Suppressor macrophage treated with lipopolysaccharide for 1 hour (primary cell): ENCODE results near the gene PLSCR2.
A peak's percentile ranks its signal among the peaks of the same experiment; 100 is the strongest.
"Not testable (repeated sequence)": the region's sequence is repeated elsewhere in the genome, so short reads cannot be mapped to it uniquely, and the experiment has no call there.

ENCODE experiments used
- DNase-seq, 3 donors: peaks; one replicate each; pipeline ENCODE4 v3.0.0-alpha.2; 2020 to 2022

Gene PLSCR2

GRCh38 chr3:146485297-146485696, 15.9 kb upstream of the PLSCR2 start:
- no peak for DNase-seq

DNA sequence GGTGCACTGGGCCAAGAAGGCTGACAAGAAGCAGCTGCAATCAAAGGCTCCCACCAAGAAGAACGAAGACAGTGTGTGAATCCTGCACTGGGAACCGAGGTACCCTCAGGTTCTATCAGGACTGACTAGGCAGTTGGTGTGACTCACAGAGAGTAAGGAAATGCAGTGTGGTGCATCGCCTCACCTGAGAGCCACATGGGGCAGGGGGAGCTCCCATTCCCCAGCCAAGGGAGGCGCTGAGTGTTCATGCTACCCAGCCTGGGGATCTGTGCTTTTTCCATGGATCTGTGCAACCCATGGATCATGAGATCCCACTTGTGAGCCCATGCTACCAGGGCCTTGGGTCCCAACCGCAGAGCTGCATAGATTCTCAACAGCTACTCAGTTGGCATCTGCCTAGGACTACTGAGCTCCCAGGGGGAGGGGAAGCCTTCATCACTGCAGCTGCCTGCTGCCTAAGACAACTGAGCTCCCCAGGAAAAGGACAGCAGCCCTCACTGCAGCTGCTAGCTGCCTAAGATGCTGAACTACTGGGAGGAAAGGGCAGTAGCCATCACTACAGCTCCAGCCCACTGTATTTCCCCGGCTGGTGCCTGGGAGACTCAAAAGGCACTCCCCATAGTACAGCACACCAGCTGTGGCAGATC, 6.9 kb upstream of the PLSCR2 start:
- no peak for DNase-seq

GRCh38 chr3:146474976-146475375, 5.6 kb upstream of the PLSCR2 start:
- not testable (repeated sequence) for DNase-seq

DNA sequence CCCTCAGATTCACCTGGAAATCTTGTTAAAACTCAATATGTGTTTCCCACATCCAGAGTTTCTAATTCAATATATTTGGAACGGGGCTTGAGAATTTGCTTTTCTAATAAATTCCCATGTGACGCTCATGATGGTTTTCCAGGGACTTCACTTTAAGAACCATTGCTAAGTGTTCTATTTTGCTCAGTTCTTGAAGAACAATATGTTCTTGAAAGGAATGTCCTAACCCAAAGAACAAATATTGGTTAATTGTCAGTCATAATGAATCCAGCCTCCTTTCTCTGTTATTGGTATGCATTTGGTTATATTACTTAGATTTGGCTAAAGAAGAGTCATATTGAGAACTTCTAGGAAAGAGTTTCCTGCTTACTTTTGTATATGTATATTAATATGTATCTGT, 4.4 kb upstream of the PLSCR2 start:
- no peak for DNase-seq

GRCh38 chr3:146472611-146473010, 3.2 kb upstream of the PLSCR2 start:
- no peak for DNase-seq

DNA sequence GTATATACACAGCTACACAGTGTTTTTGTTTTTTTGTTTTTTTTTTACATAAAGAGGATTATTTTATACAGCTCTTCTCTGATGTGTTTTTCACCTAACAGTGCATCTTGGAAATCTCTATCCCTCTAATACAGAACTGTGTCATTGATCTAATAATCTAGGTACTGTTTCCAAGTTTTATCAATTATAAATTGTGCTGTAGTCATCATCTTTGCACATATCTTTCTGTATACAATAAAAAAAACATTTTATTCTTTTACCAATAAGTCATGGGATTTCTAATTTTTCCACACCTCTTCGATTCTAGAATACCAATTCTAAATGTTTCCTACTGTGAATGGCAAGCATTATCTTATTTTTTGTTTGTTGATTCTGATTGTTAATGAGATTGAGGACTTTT, 1.7 kb upstream of the PLSCR2 start:
- no peak for DNase-seq

GRCh38 chr3:146470425-146470990, 1.1 kb upstream of the PLSCR2 start:
- DNase-seq, result no peak

- peak in 1 of 3 donors; percentile 4 for DNase-seq
Measured at GRCh38 chr3:146468671-146469149, 651 bp downstream of the PLSCR2 start.

DNA sequence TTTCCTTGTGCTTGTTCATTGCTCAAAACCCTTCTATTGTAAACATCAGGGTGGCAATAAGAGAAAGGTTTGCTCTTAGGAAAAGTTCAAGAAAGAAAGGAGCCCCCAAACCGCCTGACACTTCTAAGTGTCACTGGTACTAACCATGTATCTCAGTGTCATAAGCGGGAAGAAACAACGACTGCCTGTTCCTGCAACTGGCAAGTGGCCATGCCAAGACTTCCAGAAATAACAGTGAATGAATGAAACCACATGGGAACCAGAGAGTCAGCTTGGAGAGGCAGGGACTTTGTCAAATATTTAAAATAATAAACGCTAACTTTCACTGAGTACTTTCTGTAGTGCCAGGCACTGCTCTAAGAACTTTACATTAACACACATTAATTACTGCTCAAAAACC, 1.1 kb downstream of the PLSCR2 start:
- no peak for DNase-seq

DNA sequence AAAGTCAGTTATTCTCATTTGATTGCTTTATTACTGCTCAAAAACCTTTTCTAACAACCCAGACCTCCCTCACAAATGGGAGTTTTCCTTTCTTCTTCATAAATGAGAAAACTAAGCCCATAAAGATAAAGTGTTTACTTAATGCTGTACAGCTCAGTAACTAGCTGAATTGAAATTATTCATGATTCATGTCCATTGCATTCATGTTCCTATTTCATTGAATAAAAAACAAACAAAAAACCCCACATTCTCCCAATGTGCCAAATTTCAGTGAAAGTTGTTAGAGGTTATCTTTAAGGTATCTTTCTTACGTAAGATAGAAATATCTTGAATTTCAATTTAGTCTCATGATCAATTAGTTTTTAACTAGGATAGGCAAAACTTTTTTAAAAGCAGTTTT, 2.8 kb downstream of the PLSCR2 start:
- DNase-seq, result no peak

DNA sequence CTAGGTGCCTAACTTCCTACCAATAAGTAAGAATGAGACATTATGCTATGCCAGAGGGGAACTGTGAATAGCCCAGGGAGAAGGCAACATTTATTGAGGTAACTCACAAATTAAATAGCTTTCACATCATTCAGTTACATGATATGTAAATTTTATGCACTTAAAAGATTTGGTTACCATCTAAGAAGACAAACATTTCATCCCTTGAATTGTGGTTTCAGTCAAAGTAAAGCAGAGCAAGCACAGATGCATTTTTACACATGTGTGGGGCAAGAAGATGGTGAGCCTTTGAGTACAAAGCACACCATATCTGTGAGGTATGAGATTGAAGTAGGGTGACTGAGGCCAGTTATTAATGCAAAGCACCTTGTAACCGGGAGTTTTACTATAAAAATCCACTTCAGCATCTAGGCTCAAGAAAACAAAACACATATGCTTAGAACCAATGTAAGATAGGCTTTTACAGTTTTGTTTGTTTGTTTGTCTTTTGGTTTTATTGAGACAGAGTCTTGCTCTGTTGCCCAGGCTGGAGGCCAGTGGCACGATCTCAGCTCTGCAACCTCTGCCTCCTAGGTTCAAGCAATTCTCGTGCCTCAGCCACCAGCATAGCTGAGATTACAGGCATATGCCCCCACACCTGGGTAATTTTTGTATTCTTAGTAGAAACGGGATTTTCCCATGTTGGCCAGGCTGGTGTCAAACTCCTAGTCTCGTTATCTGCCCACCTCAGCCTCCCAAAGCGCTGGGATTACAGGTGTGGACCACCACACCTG, 3.5 kb downstream of the PLSCR2 start:
- no peak for DNase-seq

- no peak for DNase-seq
Measured at GRCh38 chr3:146464783-146465182, 4.6 kb downstream of the PLSCR2 start.

DNA sequence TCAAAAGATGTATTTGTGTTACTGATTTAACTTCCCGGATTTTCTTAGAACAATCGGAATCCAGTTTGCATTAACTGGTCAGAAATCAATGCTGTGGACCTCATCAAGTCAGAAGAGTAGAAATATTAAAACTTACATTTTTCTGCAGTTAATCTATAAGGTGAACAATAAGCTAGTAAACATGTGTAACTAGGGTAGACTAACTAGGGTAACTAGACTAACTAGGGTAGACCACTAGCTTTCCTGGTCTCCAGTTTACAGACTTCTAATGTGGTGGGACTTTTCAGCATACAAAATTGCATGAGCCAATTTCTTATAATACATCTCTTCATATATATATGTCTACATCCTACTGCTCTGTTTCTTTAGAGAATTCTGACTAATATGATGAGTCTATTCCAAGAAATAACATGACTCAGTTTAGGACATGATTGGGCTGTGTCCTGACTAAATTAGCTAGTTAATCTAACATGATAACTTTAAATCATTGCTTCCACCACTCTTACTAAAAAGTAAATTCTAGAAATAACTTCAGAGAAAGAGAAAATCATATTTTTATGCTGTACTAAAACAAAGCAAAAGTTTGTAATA, 5.3 kb downstream of the PLSCR2 start:
- peak in 1 of 3 donors; percentile 33 for DNase-seq

- DNase-seq, result no peak
Measured at GRCh38 chr3:146454796-146455195, 14.6 kb downstream of the PLSCR2 start.

- no peak for DNase-seq
Measured at GRCh38 chr3:146449613-146450012, 19.7 kb downstream of the PLSCR2 start.

DNA sequence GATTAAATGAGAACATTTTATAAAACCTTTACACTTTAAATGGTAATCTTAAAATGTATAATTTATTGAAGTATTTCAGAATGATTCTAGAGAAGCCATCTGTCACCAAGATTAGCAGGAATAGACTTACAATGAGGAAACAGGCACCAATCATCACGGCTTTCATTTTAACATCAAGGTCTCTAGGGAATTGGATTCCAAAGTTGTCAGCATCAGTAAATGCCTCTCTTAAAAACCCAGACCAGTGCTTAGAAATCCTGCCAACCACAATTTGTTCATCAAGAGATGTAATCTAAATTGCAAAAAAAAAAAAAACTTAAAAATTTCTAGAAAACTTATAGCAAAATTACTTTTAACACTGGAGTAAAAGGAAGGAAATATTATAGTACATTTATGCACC, 20.3 kb downstream of the PLSCR2 start:
- no peak for DNase-seq

DNA sequence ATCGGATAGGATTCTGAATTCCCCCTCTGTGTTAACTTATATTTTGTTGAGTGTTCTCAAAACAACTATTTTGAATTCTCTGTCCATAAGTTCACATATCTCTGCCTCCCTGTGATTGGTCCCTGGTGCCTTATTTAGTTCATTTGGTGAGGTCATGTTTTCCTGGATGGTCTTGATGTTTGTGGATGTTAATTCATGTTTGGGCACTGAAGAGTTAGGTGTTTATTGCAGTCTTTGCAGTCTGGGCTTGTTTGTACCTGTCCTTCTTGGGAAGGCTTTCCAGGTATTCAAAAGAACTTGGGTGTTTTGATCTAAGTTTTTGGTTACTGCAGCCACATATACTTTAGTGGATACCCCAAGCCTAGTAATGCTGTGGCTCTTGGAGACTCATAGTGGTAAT, 23.3 kb downstream of the PLSCR2 start:
- no peak for DNase-seq

- not testable (repeated sequence) for DNase-seq
Measured at GRCh38 chr3:146440310-146440709, 29.1 kb downstream of the PLSCR2 start.

GRCh38 chr3:146432066-146432465, 37.3 kb downstream of the PLSCR2 start:
- DNase-seq, result no peak

GRCh38 chr3:146431240-146431639, 38.1 kb downstream of the PLSCR2 start:
- no peak for DNase-seq

- DNase-seq, result peak in 2 of 3 donors; percentile 2 to 4
Measured at GRCh38 chr3:146425341-146425740, 44.0 kb downstream of the PLSCR2 start.

GRCh38 chr3:146421819-146422759, 47.3 kb downstream of the PLSCR2 start:
- DNase-seq, result no peak

GRCh38 chr3:146416366-146416765, 53.0 kb downstream of the PLSCR2 start:
- DNase-seq, result no peak
